Neutrophil (primary cell): ENCODE measurements around the gene CENPU.
"Not testable (repeated sequence)": the region's sequence is repeated elsewhere in the genome, so short reads cannot be mapped to it uniquely, and the experiment has no call there.

Experiments used
- H3K27ac ChIP-seq: fragments of 200-600 bp; sonication (generic); 2 replicates; pipeline ENCODE4 v1.5.1; 2016; ENCODE audit warnings: mild to moderate bottlenecking, moderate library complexity
- H3K27me3 ChIP-seq: fragments of 200-600 bp; sonication (generic); 2 replicates; pipeline ENCODE4 v1.6.0; 2016; ENCODE audit warnings: mild to moderate bottlenecking
- H3K36me3 ChIP-seq: fragments of 200-600 bp; sonication (generic); 2 replicates; pipeline ENCODE4 v1.5.1; 2017
- H3K4me1 ChIP-seq, 2 experiments: fragments of 200-600 bp in 1 of 2; sonication (generic) in 1 of 2; 1 replicate in 1 of 2; 2 replicates in 1 of 2; pipeline versions ENCODE4 v1.5.1 to v1.6.1; 2013 to 2016; ENCODE audit warnings: low read depth in 1 of 2, low read length in 1 of 2, mild to moderate bottlenecking in 1 of 2, moderate library complexity in 1 of 2; ENCODE audit not compliant: control insufficient read depth in 1 of 2, insufficient read depth in 1 of 2
- H3K4me3 ChIP-seq, 2 experiments: fragments of 200-600 bp in 1 of 2; sonication (generic) in 1 of 2; 1 replicate in 1 of 2; 2 replicates in 1 of 2; pipeline ENCODE4 v1.5.1; 2013 to 2016; ENCODE audit warnings: low read depth in 1 of 2, low read length in 1 of 2, mild to moderate bottlenecking in 1 of 2, moderate library complexity in 1 of 2
- H3K9me3 ChIP-seq: fragments of 200-600 bp; sonication (generic); 2 replicates; pipeline ENCODE4 v1.5.1; 2016
- TF ChIP-seq, protein P1 (sequence below): fragments of 200-600 bp; sonication (generic); IDR thresholded peaks from 2 replicates; pipeline ENCODE4 v1.5.1; 2016; ENCODE audit warnings: antibody characterized with exemption

The CENPU gene

GRCh38 chr4:184666670-184667069 is 67.2 kb downstream of the CENPU start:
- Histone ChIP-seq H3K36me3 (no peaks in the 10 kb centered on the region), H3K9me3 (no peaks in the 10 kb centered on the region), H3K4me1 (peaks cover 25 to 60% of the 10 kb centered on the region in 2 experiments), H3K27me3 (no peaks in the 10 kb centered on the region), H3K27ac (peak overlapping the region; percentile 93), H3K4me3 (no peak overlapping the region)
- TF ChIP-seq, protein P1, sequence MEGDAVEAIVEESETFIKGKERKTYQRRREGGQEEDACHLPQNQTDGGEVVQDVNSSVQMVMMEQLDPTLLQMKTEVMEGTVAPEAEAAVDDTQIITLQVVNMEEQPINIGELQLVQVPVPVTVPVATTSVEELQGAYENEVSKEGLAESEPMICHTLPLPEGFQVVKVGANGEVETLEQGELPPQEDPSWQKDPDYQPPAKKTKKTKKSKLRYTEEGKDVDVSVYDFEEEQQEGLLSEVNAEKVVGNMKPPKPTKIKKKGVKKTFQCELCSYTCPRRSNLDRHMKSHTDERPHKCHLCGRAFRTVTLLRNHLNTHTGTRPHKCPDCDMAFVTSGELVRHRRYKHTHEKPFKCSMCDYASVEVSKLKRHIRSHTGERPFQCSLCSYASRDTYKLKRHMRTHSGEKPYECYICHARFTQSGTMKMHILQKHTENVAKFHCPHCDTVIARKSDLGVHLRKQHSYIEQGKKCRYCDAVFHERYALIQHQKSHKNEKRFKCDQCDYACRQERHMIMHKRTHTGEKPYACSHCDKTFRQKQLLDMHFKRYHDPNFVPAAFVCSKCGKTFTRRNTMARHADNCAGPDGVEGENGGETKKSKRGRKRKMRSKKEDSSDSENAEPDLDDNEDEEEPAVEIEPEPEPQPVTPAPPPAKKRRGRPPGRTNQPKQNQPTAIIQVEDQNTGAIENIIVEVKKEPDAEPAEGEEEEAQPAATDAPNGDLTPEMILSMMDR: no peak

GRCh38 chr4:184664445-184665210 is 69.3 kb downstream of the CENPU start:
- peaks cover 18 to 46% of the 10 kb centered on the region in 2 experiments for H3K4me1 ChIP-seq
- no peak overlapping the region for H3K4me3 ChIP-seq
- no peaks in the 10 kb centered on the region for H3K27me3 ChIP-seq
- no peak overlapping the region for H3K27ac ChIP-seq
- H3K9me3 ChIP-seq: no peaks in the 10 kb centered on the region
- TF ChIP-seq, protein P1: no peak
- peaks cover 8% of the 10 kb centered on the region for H3K36me3 ChIP-seq

DNA sequence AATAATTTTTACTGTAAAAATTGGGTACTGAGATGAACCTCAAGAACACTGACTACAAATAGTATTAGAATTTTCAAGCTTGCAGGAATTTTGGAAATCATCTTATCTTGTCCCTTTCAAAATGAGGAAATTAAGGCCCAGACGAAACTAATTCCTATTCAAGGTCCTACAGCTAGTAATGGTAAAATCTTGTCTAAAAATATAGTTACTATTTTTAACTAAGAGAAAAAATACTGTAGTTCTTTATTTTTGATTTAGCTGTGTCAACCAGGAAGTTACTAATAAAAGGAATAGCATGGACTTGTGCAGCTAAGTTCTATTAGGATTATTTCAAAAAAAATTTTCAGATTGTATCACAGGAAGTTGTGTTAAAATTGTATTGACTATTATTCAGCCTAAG is 71.7 kb downstream of the CENPU start:
- TF ChIP-seq, protein P1: no peak
- peak overlapping the region; percentile 9 for H3K27ac ChIP-seq
- H3K36me3 ChIP-seq: peaks cover 8% of the 10 kb centered on the region
- peaks cover 1 to 26% of the 10 kb centered on the region in 2 experiments for H3K4me1 ChIP-seq
- no peaks in the 10 kb centered on the region for H3K9me3 ChIP-seq
- H3K4me3 ChIP-seq: no peak overlapping the region
- no peaks in the 10 kb centered on the region for H3K27me3 ChIP-seq

DNA sequence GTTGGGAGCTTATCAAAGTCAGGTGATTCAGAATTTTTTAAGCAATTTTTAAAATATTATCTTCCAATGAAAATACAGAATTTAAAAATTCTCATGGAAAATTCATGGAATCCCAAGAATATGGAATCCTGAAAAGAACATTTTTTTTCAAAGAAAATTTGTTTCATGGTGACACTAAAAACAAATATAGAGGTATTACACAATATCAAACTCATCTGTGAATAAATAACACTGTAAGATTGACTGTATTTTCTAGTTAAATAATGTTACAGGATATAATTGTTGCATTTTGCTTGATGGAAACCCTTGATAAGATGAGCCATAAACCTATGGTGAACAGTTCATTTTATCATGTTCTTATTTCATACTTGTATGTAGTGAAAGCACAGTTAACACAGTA is 72.9 kb downstream of the CENPU start:
- Histone ChIP-seq H3K27ac (no peak overlapping the region), H3K9me3 (no peaks in the 10 kb centered on the region), H3K27me3 (no peaks in the 10 kb centered on the region), H3K36me3 (peaks cover 8% of the 10 kb centered on the region), H3K4me3 (no peak overlapping the region), H3K4me1 (peaks cover 6 to 22% of the 10 kb centered on the region in 2 experiments)
- TF ChIP-seq, protein P1: no peak

DNA sequence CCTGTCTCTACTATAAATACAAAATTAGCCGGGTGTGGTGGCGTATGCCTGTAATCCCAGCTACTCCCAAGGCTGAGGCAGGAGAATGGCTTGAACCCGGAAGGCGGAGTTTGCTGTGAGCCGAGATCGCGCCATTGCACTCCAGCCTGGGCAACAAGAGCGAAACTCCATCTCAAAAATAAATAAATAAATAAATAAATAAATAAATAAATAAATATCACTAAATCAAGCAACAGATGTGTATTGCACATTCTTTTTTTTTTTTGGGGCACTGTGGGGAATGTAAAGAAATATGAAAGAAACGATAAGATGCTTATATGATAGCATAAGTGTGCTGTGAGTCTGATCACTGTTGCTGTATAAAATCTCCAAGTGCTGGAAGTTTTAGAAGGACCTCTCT is 76.1 kb downstream of the CENPU start:
- H3K4me1 ChIP-seq: peaks cover 6 to 19% of the 10 kb centered on the region in 2 experiments
- not testable (repeated sequence) for H3K36me3 ChIP-seq, H3K27me3 ChIP-seq, H3K9me3 ChIP-seq, H3K27ac ChIP-seq, H3K4me3 ChIP-seq

GRCh38 chr4:184657144-184657543 is 76.8 kb downstream of the CENPU start:
- TF ChIP-seq, protein P1: no peak
- Histone ChIP-seq H3K4me1 (peaks cover 6 to 13% of the 10 kb centered on the region in 2 experiments), H3K27ac (peak overlapping the region; percentile 40), H3K27me3 (no peaks in the 10 kb centered on the region), H3K9me3 (no peaks in the 10 kb centered on the region), H3K36me3 (peaks cover 8% of the 10 kb centered on the region), H3K4me3 (no peak overlapping the region)
